OCI-LY7 (cell line): Measurements from ENCODE around the gene AUTS2.

ENCODE experiments used
- CTCF ChIP-seq: fragments of 200-600 bp; sonication (generic); conservative IDR thresholded peaks from 2 replicates; pipeline ENCODE4 v1.5.1; 2014; ENCODE audit warnings: mild to moderate bottlenecking, antibody characterized with exemption, low read length, moderate library complexity, mixed read lengths
- EZH2phosphoT487 ChIP-seq: fragments of 200-600 bp; sonication (generic); IDR thresholded peaks from 2 replicates; pipeline ENCODE4 v1.6.1; 2018; ENCODE audit warnings: low read depth, borderline replicate concordance, mild to moderate bottlenecking, mixed run types, antibody characterized with exemption, low read length, moderate library complexity, mixed read lengths

GRCh38 chr7:69819333-69819705, 221.0 kb downstream of the AUTS2 start:
- TF ChIP-seq CTCF (no peak), EZH2phosphoT487 (no peak)
